ENCODE data around the gene CNTNAP1. TPM values are rescaled to one million over a fixed set of nuclear protein-coding genes. Genes with fewer than 3 reads are reported as not detected.
A peak's percentile ranks its signal among the peaks of the same experiment; 100 is the strongest.

Gene CNTNAP1
- total RNA-seq, 4 donors from 2014 or later, result 0.15 to 0.88 (median 0.43) TPM

GRCh38 chr17:42647778-42648177 is 34.6 kb upstream of the CNTNAP1 start:
- 74 to 76% methylated on average over 4 to 5 of the region's 5 CpGs for WGBS, 2 donors
- H3K27ac ChIP-seq, result no peak overlapping the region
- H3K36me3 ChIP-seq, result no peaks in the 10 kb centered on the region
- H3K27me3 ChIP-seq, result no peaks in the 10 kb centered on the region
- H3K4me1 ChIP-seq, result no peaks in the 10 kb centered on the region
- no peaks in the 10 kb centered on the region for H3K9me3 ChIP-seq
- H3K4me3 ChIP-seq, result no peak overlapping the region
- TF ChIP-seq POLR2A (IDR thresholded peaks at IDR 0.05) (no peak), CTCF (IDR thresholded peaks at IDR 0.05) (no peak)
- DNase-seq, result no peak
- intact Hi-C loops (cut with DNase I), result no loop called here

GRCh38 chr17:42651392-42651791 is 30.9 kb upstream of the CNTNAP1 start:
- Histone ChIP-seq H3K4me1 (peaks cover 10 to 25% (median 11%) of the 10 kb centered on the region in 3 donors), H3K4me3 (no peak overlapping the region), H3K36me3 (no peaks in the 10 kb centered on the region), H3K27ac (no peak overlapping the region), H3K27me3 (no peaks in the 10 kb centered on the region), H3K9me3 (no peaks in the 10 kb centered on the region)
- TF ChIP-seq CTCF (IDR thresholded peaks at IDR 0.05) (no peak), POLR2A (IDR thresholded peaks at IDR 0.05) (no peak)
- 74 to 75% methylated on average over 4 of the region's 4 CpGs for WGBS, 2 donors
- no peak for DNase-seq
- intact Hi-C loops (cut with DNase I), result no loop called here

GRCh38 chr17:42653179-42654124 is 28.9 kb upstream of the CNTNAP1 start:
- H3K27ac ChIP-seq, result peak overlapping the region; percentile 75 to 87 (median 81)
- DNase-seq, result no peak
- intact Hi-C loops (cut with DNase I), result no loop called here
- H3K27me3 ChIP-seq, result no peaks in the 10 kb centered on the region
- TF ChIP-seq CTCF (IDR thresholded peaks at IDR 0.05), result no peak
- TF ChIP-seq POLR2A (IDR thresholded peaks at IDR 0.05), result no peak
- peaks cover 10 to 25% (median 11%) of the 10 kb centered on the region in 3 donors for H3K4me1 ChIP-seq
- no peaks in the 10 kb centered on the region for H3K36me3 ChIP-seq
- peak overlapping the region; percentile 15 to 58 (median 41) for H3K4me3 ChIP-seq
- WGBS, 2 donors, result 30 to 39% methylated on average over 28 to 33 of the region's 42 CpGs
- no peaks in the 10 kb centered on the region for H3K9me3 ChIP-seq

GRCh38 chr17:42655528-42655927 is 26.8 kb upstream of the CNTNAP1 start:
- no peaks in the 10 kb centered on the region for H3K27me3 ChIP-seq
- no peak for DNase-seq
- intact Hi-C loops (cut with DNase I), result no loop called here
- peaks cover 16 to 44% (median 19%) of the 10 kb centered on the region in 3 donors for H3K4me1 ChIP-seq
- no peaks in the 10 kb centered on the region for H3K9me3 ChIP-seq
- TF ChIP-seq CTCF (IDR thresholded peaks at IDR 0.05) (no peak), POLR2A (IDR thresholded peaks at IDR 0.05) (no peak)
- H3K36me3 ChIP-seq, result no peaks in the 10 kb centered on the region
- no peak overlapping the region for H3K4me3 ChIP-seq
- 68 to 85% methylated on average over 2 of the region's 2 CpGs for WGBS, 2 donors
- peak overlapping the region in 1 of 4 donors; percentile 55 for H3K27ac ChIP-seq

- no peaks in the 10 kb centered on the region for H3K27me3 ChIP-seq
- peaks cover 0 to 18% (median 0%) of the 10 kb centered on the region in 3 donors for H3K36me3 ChIP-seq
- no peak overlapping the region for H3K4me3 ChIP-seq
- peaks cover 16 to 54% (median 23%) of the 10 kb centered on the region in 3 donors for H3K4me1 ChIP-seq
- no peak overlapping the region for H3K27ac ChIP-seq
- no peak for DNase-seq
- intact Hi-C loops (cut with DNase I), result no loop called here
- WGBS, 2 donors, result 77 to 86% methylated on average over 9 of the region's 9 CpGs
- H3K9me3 ChIP-seq, result no peaks in the 10 kb centered on the region
- TF ChIP-seq CTCF (IDR thresholded peaks at IDR 0.05), result no peak
- TF ChIP-seq POLR2A (IDR thresholded peaks at IDR 0.05), result no peak
Measured at GRCh38 chr17:42657824-42658588, 24.3 kb upstream of the CNTNAP1 start.
